Spleen (tissue), 11 donors: ENCODE data around the gene KDM2A. TPM values are rescaled to one million over a fixed set of nuclear protein-coding genes. Genes with fewer than 3 reads are reported as not detected.
"Not testable (repeated sequence)": the region's sequence is repeated elsewhere in the genome, so short reads cannot be mapped to it uniquely, and the experiment has no call there.

Source experiments
- DNase-seq: peaks from one replicate; pipeline ENCODE4 v3.0.0-alpha.2; 2020
- H3K27ac ChIP-seq, 8 donors: fragments of 200-600 bp; sonication (generic) in 7 of 8; 1 replicate in 4 of 8; 2 replicates in 4 of 8; pipeline versions ENCODE4 v1.5.0 to v1.8.0; 2016 to 2021; ENCODE audit warnings: inconsistent platforms in 4 of 8, mild to moderate bottlenecking in 4 of 8, moderate library complexity in 1 of 8
- H3K27me3 ChIP-seq, 7 donors: fragments of 200-600 bp; sonication (generic) in 6 of 7; replicated peaks in 1 of 7; 1 replicate in 4 of 7; 2 replicates in 3 of 7; pipeline versions ENCODE4 v1.5.0 to v1.8.0; 2016 to 2021; ENCODE audit warnings: inconsistent platforms in 3 of 7, mild to moderate bottlenecking in 1 of 7
- H3K36me3 ChIP-seq, 6 donors: fragments of 200-600 bp; sonication (generic) in 5 of 6; 1 replicate in 4 of 6; 2 replicates in 2 of 6; pipeline versions ENCODE4 v1.5.0 to v1.8.0; 2016 to 2021; ENCODE audit warnings: inconsistent platforms in 2 of 6
- H3K4me1 ChIP-seq, 6 donors: fragments of 200-600 bp; sonication (generic) in 5 of 6; 1 replicate in 3 of 6; 2 replicates in 3 of 6; pipeline versions ENCODE4 v1.5.0 to v1.8.0; 2016 to 2021; ENCODE audit warnings: inconsistent platforms in 3 of 6
- H3K4me3 ChIP-seq, 8 donors: fragments of 200-600 bp; sonication (generic) in 7 of 8; 1 replicate in 4 of 8; 2 replicates in 4 of 8; pipeline versions ENCODE4 v1.5.0 to v1.8.0; 2016 to 2021; ENCODE audit warnings: inconsistent platforms in 4 of 8, mild to moderate bottlenecking in 4 of 8, moderate library complexity in 2 of 8
- H3K9me3 ChIP-seq, 8 donors: fragments of 200-600 bp; sonication (generic) in 7 of 8; 1 replicate in 4 of 8; 2 replicates in 4 of 8; pipeline versions ENCODE4 v1.5.0 to v1.8.0; 2016 to 2021; ENCODE audit warnings: inconsistent platforms in 4 of 8
- POLR2A ChIP-seq, 3 donors: fragments of 450-650 bp; IDR thresholded peaks; one replicate each; pipeline ENCODE4 v1.5.1; 2017; ENCODE audit warnings: antibody characterized with exemption in 3 of 3, mild to moderate bottlenecking in 1 of 3
- POLR2AphosphoS5 ChIP-seq, 3 donors: sonication (generic); formaldehyde crosslinking; IDR thresholded peaks; one replicate each; pipeline ENCODE4 v1.5.1; 2017; ENCODE audit warnings: antibody characterized with exemption in 3 of 3
- WGBS, 5 donors: extraction: QIAGEN DNeasy Blood & Tissue Kit in 3 of 5; methylation state at CpG; one replicate each; pipeline versions ENCODE4 v1.1.5 to v1.1.7; 2013 to 2018; 5-methylcytosine and 5-hydroxymethylcytosine counted together
- intact Hi-C: fragments of 100-400 bp; cut with DNase I; formaldehyde crosslinking; loops from one replicate; pipeline ENCODE4 v1.15.0; 2023; ENCODE audit warnings: low total_unique reads
- polyA plus RNA-seq, 3 donors: library from polyadenylated mRNA; stranded (reverse); fragments of 200-250 nt; gene quantifications; one replicate each; pipeline ENCODE4 v1.2.1, GENCODE V29; 2013
- total RNA-seq, 7 donors: library from RNA; depleted of rRNA in 3 of 7; stranded (reverse); fragments of >200 nt in 3 of 7; fragmentation: NEBNext Ultra II Directional in 4 of 7; extraction: Animal tissue kit (Norgen Biotek cat#: 25700) in 4 of 7; gene quantifications; one replicate each; pipeline versions ENCODE4 v1.1.0 to v1.2.1, GENCODE V29; 2016 to 2021
- TF ChIP-seq, protein P1 (sequence below), 11 experiments: fragments of 200-600 bp in 7 of 11; fragments of 450-650 bp in 4 of 11; sonication (generic) in 4 of 11; IDR thresholded peaks in 8 of 11; conservative IDR thresholded peaks in 3 of 11; 1 replicate in 7 of 11; 2 replicates in 4 of 11; pipeline versions ENCODE4 v1.4.0 to v1.8.0; 2016 to 2021; ENCODE audit warnings: antibody characterized with exemption in 11 of 11, inconsistent platforms in 4 of 11, mild to moderate bottlenecking in 1 of 11
- donor health status: healthy with polysubstance abuse.
- donor health status: DM: no; HTN: no; CAD: no; lungs with moderate emphysema.
- donor health status: DM: no; HTN: no; CAD: no.
- donor health status: Bipolar disorder and iron deficiency.
- donor health status: healthy.
- donor health status: DM: no; HTN: no; CAD: no.
- donor health status: DM: yes; HTN: yes; CAD: no.

Gene KDM2A
- total and polyA plus RNA-seq, 10 donors, result 18.5 to 149 (median 125) TPM

DNA sequence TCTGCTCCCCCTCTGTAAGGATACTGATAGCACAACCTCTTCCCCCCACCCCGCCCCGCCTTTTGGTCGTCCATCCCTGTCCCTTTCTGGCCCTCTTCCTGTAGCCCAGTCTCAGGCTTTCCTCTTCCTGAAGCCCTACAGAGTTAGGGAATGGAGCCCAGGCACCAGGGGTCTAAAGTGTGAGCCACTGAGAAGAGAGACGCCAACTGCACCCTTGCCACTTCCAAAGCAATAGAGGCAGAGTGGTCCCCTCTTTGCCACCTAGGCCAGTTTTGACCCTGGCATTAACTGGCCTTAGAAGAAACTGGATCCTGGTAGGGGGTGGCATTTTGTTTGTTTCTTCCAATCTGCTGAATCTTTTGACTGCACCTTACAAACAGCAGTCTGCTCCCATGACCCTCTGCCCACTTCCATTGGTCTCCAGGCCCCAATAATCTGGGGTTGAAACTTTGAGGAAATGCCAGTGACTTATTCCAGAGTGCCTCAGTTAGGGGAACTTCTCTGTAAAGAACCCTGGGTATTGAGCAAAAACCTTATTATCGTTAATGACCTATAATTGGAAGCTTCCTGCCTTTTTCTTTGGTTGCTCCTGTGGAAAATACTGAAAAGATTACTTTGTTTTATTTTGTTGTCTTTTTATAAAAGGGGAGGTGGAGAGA is 137.5 kb downstream of the KDM2A start:
- intact Hi-C loops, result loop anchor here (10.0 kb wide), 1 partner anchor 128 kb away; no protein-coding TSS in a partner anchor
- Histone ChIP-seq H3K36me3 (peaks cover 11 to 68% (median 57%) of the 10 kb centered on the region in 6 donors), H3K27me3 (peaks cover 0 to 9% (median 0%) of the 10 kb centered on the region in 7 donors), H3K9me3 (no peaks in the 10 kb centered on the region), H3K4me3 (no peak overlapping the region), H3K27ac (peak overlapping the region in 2 of 8 donors; percentile 32 to 40), H3K4me1 (peaks cover 0 to 78% (median 20%) of the 10 kb centered on the region in 6 donors)
- WGBS, 5 donors, result 67 to 85% (median 71%) methylated on average over 5 of the region's 5 CpGs
- no peak for DNase-seq
- TF ChIP-seq, protein P1, sequence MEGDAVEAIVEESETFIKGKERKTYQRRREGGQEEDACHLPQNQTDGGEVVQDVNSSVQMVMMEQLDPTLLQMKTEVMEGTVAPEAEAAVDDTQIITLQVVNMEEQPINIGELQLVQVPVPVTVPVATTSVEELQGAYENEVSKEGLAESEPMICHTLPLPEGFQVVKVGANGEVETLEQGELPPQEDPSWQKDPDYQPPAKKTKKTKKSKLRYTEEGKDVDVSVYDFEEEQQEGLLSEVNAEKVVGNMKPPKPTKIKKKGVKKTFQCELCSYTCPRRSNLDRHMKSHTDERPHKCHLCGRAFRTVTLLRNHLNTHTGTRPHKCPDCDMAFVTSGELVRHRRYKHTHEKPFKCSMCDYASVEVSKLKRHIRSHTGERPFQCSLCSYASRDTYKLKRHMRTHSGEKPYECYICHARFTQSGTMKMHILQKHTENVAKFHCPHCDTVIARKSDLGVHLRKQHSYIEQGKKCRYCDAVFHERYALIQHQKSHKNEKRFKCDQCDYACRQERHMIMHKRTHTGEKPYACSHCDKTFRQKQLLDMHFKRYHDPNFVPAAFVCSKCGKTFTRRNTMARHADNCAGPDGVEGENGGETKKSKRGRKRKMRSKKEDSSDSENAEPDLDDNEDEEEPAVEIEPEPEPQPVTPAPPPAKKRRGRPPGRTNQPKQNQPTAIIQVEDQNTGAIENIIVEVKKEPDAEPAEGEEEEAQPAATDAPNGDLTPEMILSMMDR (IDR thresholded peaks at IDR 0.05 in 8 of 11, conservative IDR thresholded peaks at IDR 0.05 in 3 of 11), result no peak
- peak in 1 of 3 donors; percentile 11 for TF ChIP-seq POLR2AphosphoS5 (IDR thresholded peaks at IDR 0.05)
- no peak for TF ChIP-seq POLR2A (IDR thresholded peaks at IDR 0.05)

DNA sequence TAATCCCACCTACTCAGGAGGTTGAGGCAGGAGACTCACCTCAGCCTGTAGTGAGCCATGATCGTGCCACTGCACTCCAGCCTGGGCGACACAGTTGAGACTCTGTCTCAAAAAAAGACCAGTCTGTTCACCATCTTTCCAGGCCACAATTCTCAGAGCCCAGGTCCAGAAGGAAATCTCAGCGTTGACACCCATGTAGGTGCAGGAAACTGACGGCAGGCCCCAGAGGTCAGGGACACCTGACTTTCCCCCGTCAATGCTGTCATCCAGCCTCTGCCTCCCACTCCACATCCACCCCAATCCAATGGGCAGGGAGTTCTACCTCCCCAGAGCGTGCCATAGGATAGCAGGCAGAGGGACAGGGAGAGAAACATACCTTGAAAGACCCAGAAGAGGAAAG is 141.3 kb downstream of the KDM2A start:
- no peak for DNase-seq
- intact Hi-C loops, result no loop called here
- TF ChIP-seq POLR2A (IDR thresholded peaks at IDR 0.05) (no peak), POLR2AphosphoS5 (IDR thresholded peaks at IDR 0.05) (no peak)
- TF ChIP-seq, protein P1 (IDR thresholded peaks at IDR 0.05 in 8 of 11, conservative IDR thresholded peaks at IDR 0.05 in 3 of 11), result no peak
- H3K9me3 ChIP-seq, result no peaks in the 10 kb centered on the region
- peaks cover 0 to 30% (median 20%) of the 10 kb centered on the region in 6 donors for H3K36me3 ChIP-seq
- H3K4me3 ChIP-seq, result no peak overlapping the region
- peaks cover 16 to 70% (median 31%) of the 10 kb centered on the region in 6 donors for H3K4me1 ChIP-seq
- WGBS, 5 donors, result 69 to 93% (median 84%) methylated on average over 6 of the region's 6 CpGs
- H3K27me3 ChIP-seq, result peaks cover 0 to 13% (median 0%) of the 10 kb centered on the region in 7 donors
- no peak overlapping the region for H3K27ac ChIP-seq

DNA sequence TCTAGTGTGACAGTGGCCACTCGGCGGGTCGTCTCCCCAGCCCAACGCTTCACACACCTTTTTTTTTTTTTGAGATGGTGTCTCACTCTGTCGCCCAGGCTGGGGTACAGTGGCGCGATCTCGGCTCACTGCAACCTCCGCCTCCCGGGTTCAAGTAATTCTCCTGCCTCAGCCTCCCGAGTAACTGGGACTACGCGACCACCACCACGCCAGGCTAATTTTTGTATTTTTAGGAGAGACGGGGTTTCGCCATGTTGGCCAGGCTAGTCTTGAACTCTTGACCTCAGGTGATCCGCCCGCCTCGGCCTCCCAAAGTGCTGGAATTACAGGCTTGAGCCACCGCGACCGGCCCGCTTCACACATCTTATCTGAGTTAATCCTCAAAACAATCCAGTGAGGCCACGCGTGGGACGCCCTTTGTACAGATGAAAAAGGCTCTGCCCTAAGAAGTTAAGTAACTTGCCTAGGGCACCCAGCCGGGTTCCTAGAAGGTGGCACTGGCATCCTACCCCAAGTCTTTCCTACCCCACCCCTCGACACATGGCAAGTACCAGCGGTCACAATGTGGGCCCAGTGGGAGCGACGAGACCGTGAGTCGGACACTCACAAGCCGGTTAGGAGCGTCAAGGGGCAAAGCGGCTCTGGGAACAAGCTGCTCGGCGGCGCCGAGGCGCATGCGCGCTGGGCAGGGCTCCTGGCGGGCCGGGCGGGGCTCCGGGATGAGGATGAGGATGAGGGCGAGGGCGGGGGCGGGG is 142.0 kb downstream of the KDM2A start:
- H3K9me3 ChIP-seq, intact Hi-C loops: not testable (repeated sequence)
- peak overlapping the region in 1 of 8 donors; percentile 18 for H3K27ac ChIP-seq
- peak; percentile 83 for DNase-seq
- H3K36me3 ChIP-seq, result peaks cover 0 to 24% (median 13%) of the 10 kb centered on the region in 6 donors
- H3K4me1 ChIP-seq, result peaks cover 21 to 72% (median 37%) of the 10 kb centered on the region in 6 donors
- H3K4me3 ChIP-seq, result peak overlapping the region in 5 of 8 donors; percentile 10 to 58 (median 19)
- peaks cover 0 to 13% (median 0%) of the 10 kb centered on the region in 7 donors for H3K27me3 ChIP-seq
- 37 to 55% (median 42%) methylated on average over 36 to 50 of the region's 50 CpGs for WGBS, 5 donors
- TF ChIP-seq POLR2AphosphoS5 (IDR thresholded peaks at IDR 0.05), result peak in 1 of 3 donors; percentile 33

DNA sequence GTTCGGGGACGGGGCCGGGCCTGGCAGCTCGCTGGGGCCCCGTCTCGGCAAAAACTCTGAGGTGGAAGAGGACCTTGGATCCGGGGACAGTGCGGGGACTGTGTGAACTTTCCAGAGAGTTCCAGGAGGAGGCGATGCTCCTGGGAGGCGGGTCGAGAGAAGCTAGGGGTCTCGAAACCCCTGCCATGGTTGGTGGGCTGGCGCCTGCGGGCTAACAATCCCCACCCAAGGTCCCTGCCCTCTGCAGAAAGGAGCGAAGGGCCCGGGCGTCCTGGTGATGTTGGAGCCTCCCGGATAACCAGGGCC is 142.5 kb downstream of the KDM2A start:
- intact Hi-C loops, result no loop called here
- Histone ChIP-seq H3K9me3 (no peaks in the 10 kb centered on the region), H3K27ac (peak overlapping the region in 1 of 8 donors; percentile 18), H3K27me3 (peaks cover 0 to 13% (median 0%) of the 10 kb centered on the region in 7 donors), H3K36me3 (peaks cover 0 to 18% (median 8%) of the 10 kb centered on the region in 6 donors), H3K4me1 (peaks cover 22 to 67% (median 38%) of the 10 kb centered on the region in 6 donors), H3K4me3 (peak overlapping the region in 5 of 8 donors; percentile 10 to 58 (median 19))
- 20 to 33% (median 27%) methylated on average over 8 to 18 of the region's 18 CpGs for WGBS, 5 donors
- DNase-seq, result no peak
- TF ChIP-seq POLR2A (IDR thresholded peaks at IDR 0.05), result no peak
- no peak for TF ChIP-seq POLR2AphosphoS5 (IDR thresholded peaks at IDR 0.05)
- TF ChIP-seq, protein P1 (IDR thresholded peaks at IDR 0.05 in 8 of 11, conservative IDR thresholded peaks at IDR 0.05 in 3 of 11), result no peak
